Left renal pelvis (tissue), 4 donors: ENCODE data around the gene CHCHD4. TPM values are rescaled to one million over a fixed set of nuclear protein-coding genes. Genes with fewer than 3 reads are reported as not detected.

Source experiments
- DNase-seq, 4 donors: peaks; one replicate each; pipeline ENCODE4 v3.0.0-alpha.2; 2013; ENCODE audit warnings: low read depth in 4 of 4, low spot score in 3 of 4
- polyA plus RNA-seq, 4 donors: library from polyadenylated mRNA; unstranded; fragments of 120-200 nt; gene quantifications; one replicate each; pipeline ENCODE4 v1.2.1, GENCODE V29; 2013; ENCODE audit not compliant: insufficient read length in 4 of 4

The CHCHD4 gene
- polyA plus RNA-seq, 4 donors: 13.6 to 19.7 (median 18.5) TPM

GRCh38 chr3:14150491-14151230, 26.0 kb upstream of the CHCHD4 start:
- DNase-seq: no peak

GRCh38 chr3:14150078-14150477, 25.4 kb upstream of the CHCHD4 start:
- DNase-seq: no peak

- DNase-seq: no peak
Measured at GRCh38 chr3:14148041-14148985, 23.6 kb upstream of the CHCHD4 start.

GRCh38 chr3:14147617-14148016, 22.9 kb upstream of the CHCHD4 start:
- DNase-seq: no peak

- DNase-seq: no peak
Measured at GRCh38 chr3:14147066-14147435, 22.4 kb upstream of the CHCHD4 start.

GRCh38 chr3:14146381-14147065, 21.9 kb upstream of the CHCHD4 start:
- DNase-seq: no peak

- DNase-seq: no peak
Measured at GRCh38 chr3:14145670-14146380, 21.2 kb upstream of the CHCHD4 start.

GRCh38 chr3:14145236-14145635, 20.6 kb upstream of the CHCHD4 start:
- DNase-seq: no peak

GRCh38 chr3:14144423-14145075, 19.9 kb upstream of the CHCHD4 start:
- DNase-seq: peak in 3 of 4 donors; percentile 71 to 86 (median 84)

- no peak for DNase-seq
Measured at GRCh38 chr3:14143271-14144225, 18.9 kb upstream of the CHCHD4 start.

- DNase-seq: no peak
Measured at GRCh38 chr3:14142567-14143270, 18.0 kb upstream of the CHCHD4 start.

- no peak for DNase-seq
Measured at GRCh38 chr3:14141602-14142341, 17.1 kb upstream of the CHCHD4 start.

- DNase-seq: no peak
Measured at GRCh38 chr3:14141144-14141543, 16.5 kb upstream of the CHCHD4 start.

GRCh38 chr3:14140668-14141067, 16.0 kb upstream of the CHCHD4 start:
- DNase-seq: no peak

- no peak for DNase-seq
Measured at GRCh38 chr3:14139771-14140170, 15.1 kb upstream of the CHCHD4 start.

GRCh38 chr3:14138878-14139655, 14.4 kb upstream of the CHCHD4 start:
- no peak for DNase-seq
